Lower lobe of right lung (tissue), 2 donors: ENCODE data around the gene DTL. TPM values are rescaled to one million over a fixed set of nuclear protein-coding genes. Genes with fewer than 3 reads are reported as not detected.

Experiments
- ATAC-seq, 2 donors: fragments of 200-7000 bp; cut with Tn5 transposase; one replicate each; pipeline ENCODE4 v1.9.1; 2020 to 2022; ENCODE audit warnings: mild to moderate bottlenecking in 2 of 2, moderate library complexity in 2 of 2
- DNase-seq: peaks from one replicate; pipeline ENCODE4 v3.0.0-alpha.2; 2020
- H3K27ac ChIP-seq: fragments of 200-600 bp; one replicate; pipeline ENCODE4 v1.8.0; 2022
- H3K27me3 ChIP-seq: fragments of 200-600 bp; one replicate; pipeline ENCODE4 v1.8.0; 2022; ENCODE audit warnings: low read depth
- H3K36me3 ChIP-seq: fragments of 200-600 bp; one replicate; pipeline ENCODE4 v1.8.0; 2022; ENCODE audit warnings: mild to moderate bottlenecking
- H3K4me1 ChIP-seq: fragments of 200-600 bp; one replicate; pipeline ENCODE4 v1.8.0; 2022
- H3K4me3 ChIP-seq: fragments of 200-600 bp; one replicate; pipeline ENCODE4 v1.8.0; 2022; ENCODE audit warnings: mild to moderate bottlenecking
- H3K9me3 ChIP-seq: fragments of 200-600 bp; one replicate; pipeline ENCODE4 v1.8.0; 2022
- intact Hi-C: fragments of 100-400 bp; cut with DNase I; formaldehyde crosslinking; loops from one replicate; pipeline ENCODE4 v1.11.0; 2022
- microRNA-seq: library from miRNA; unstranded; fragments of <30 nt; microRNA quantifications from one replicate; pipeline ENCODE4 v1.2.0, GENCODE V29; 2020; ENCODE audit warnings: borderline number of aligned reads
- total RNA-seq: library from RNA; stranded (reverse); fragmentation: NEBNext Ultra II Directional; extraction: Animal tissue kit (Norgen Biotek cat#: 25700); gene quantifications from one replicate; pipeline ENCODE4 v1.2.1, GENCODE V29; 2021
- TF ChIP-seq, protein P1 (sequence below): fragments of 200-600 bp; IDR thresholded peaks from one replicate; pipeline ENCODE4 v1.8.0; 2022; ENCODE audit warnings: antibody characterized with exemption, mild to moderate bottlenecking
- donor health status: DM: no; HTN: yes; CAD: no; lungs with severe emphysema.

Gene DTL
- total RNA-seq, 1 donor from 2014 or later = 3.9 TPM

- Histone ChIP-seq H3K4me3 (no peak overlapping the region), H3K36me3 (no peaks in the 10 kb centered on the region), H3K27ac (peak overlapping the region; percentile 46), H3K4me1 (peaks cover 15% of the 10 kb centered on the region), H3K9me3 (no peaks in the 10 kb centered on the region), H3K27me3 (no peaks in the 10 kb centered on the region)
- no peak for ATAC-seq
- no peak for DNase-seq
- TF ChIP-seq, protein P1, sequence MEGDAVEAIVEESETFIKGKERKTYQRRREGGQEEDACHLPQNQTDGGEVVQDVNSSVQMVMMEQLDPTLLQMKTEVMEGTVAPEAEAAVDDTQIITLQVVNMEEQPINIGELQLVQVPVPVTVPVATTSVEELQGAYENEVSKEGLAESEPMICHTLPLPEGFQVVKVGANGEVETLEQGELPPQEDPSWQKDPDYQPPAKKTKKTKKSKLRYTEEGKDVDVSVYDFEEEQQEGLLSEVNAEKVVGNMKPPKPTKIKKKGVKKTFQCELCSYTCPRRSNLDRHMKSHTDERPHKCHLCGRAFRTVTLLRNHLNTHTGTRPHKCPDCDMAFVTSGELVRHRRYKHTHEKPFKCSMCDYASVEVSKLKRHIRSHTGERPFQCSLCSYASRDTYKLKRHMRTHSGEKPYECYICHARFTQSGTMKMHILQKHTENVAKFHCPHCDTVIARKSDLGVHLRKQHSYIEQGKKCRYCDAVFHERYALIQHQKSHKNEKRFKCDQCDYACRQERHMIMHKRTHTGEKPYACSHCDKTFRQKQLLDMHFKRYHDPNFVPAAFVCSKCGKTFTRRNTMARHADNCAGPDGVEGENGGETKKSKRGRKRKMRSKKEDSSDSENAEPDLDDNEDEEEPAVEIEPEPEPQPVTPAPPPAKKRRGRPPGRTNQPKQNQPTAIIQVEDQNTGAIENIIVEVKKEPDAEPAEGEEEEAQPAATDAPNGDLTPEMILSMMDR = no peak
- intact Hi-C loops = no loop called here
Observed at GRCh38 chr1:212152308-212152693, 116.8 kb downstream of the DTL start.

- no peak for ATAC-seq
Observed at GRCh38 chr1:212152869-212153268, 117.3 kb downstream of the DTL start.

DNA sequence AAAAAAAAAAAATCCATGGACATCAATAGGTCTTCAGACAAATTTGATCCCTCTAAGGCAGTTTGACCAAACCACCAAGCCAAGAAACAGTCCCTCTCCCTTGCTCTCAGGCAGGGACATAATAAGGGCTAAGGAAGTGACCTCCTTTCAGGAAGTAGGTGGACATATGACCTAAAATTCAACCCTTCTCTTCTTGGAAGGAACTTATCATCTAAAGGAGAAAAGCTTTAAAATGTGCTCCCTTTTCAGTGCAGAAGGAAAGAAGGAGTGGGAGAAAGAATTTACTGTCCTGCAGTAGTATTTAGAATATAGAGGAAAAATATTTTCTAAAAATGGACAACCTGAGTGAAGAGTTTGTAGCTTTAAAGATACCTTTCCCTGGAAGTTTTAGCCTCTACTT is 118.1 kb downstream of the DTL start:
- Histone ChIP-seq H3K4me3 (no peak overlapping the region), H3K4me1 (peaks cover 15% of the 10 kb centered on the region), H3K9me3 (no peaks in the 10 kb centered on the region), H3K27me3 (no peaks in the 10 kb centered on the region), H3K27ac (no peak overlapping the region), H3K36me3 (no peaks in the 10 kb centered on the region)
- intact Hi-C loops = no loop called here
- DNase-seq = no peak
- no peak for ATAC-seq
- TF ChIP-seq, protein P1 = no peak

More at GRCh38 chr1:212152869-212153268, 117.3 kb downstream of the DTL start:
- Histone ChIP-seq H3K4me1 (peaks cover 15% of the 10 kb centered on the region), H3K36me3 (no peaks in the 10 kb centered on the region), H3K27ac (no peak overlapping the region), H3K27me3 (no peaks in the 10 kb centered on the region), H3K9me3 (no peaks in the 10 kb centered on the region), H3K4me3 (no peak overlapping the region)
- TF ChIP-seq, protein P1 = no peak
- intact Hi-C loops = no loop called here
- no peak for DNase-seq

Small RNA genes lying within 50 kb of the gene (microRNA-seq; reads per million reads assigned to microRNA genes)
- not detected for gene MIR3122

Other genes with a start within 250 kb of the DTL start
- 34.9 TPM for gene LPGAT1, start 205.0 kb upstream of the DTL start, total RNA-seq
- 17.1 TPM for gene INTS7, start 191 bp upstream of the DTL start, total RNA-seq
- 91.5 TPM for gene PPP2R5A, start 249.7 kb downstream of the DTL start, total RNA-seq